Measurements from ENCODE around the gene IGF2BP2.

- TF ChIP-seq, protein P1, sequence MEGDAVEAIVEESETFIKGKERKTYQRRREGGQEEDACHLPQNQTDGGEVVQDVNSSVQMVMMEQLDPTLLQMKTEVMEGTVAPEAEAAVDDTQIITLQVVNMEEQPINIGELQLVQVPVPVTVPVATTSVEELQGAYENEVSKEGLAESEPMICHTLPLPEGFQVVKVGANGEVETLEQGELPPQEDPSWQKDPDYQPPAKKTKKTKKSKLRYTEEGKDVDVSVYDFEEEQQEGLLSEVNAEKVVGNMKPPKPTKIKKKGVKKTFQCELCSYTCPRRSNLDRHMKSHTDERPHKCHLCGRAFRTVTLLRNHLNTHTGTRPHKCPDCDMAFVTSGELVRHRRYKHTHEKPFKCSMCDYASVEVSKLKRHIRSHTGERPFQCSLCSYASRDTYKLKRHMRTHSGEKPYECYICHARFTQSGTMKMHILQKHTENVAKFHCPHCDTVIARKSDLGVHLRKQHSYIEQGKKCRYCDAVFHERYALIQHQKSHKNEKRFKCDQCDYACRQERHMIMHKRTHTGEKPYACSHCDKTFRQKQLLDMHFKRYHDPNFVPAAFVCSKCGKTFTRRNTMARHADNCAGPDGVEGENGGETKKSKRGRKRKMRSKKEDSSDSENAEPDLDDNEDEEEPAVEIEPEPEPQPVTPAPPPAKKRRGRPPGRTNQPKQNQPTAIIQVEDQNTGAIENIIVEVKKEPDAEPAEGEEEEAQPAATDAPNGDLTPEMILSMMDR (IDR thresholded peaks at IDR 0.05; ENCODE audit: low read length): no peak
- TF ChIP-seq EZH2 (optimal IDR thresholded peaks at IDR 0.05; ENCODE audit: low read depth, low read length) (no peak), EZH2phosphoT487 (IDR thresholded peaks at IDR 0.05; ENCODE audit: low read length) (no peak)
Measured at GRCh38 chr3:185859294-185859972, 34.6 kb upstream of the IGF2BP2 start.

Measured in MM.1S (cell line).